ENCODE results near the gene SART3. TPM values are rescaled to one million over a fixed set of nuclear protein-coding genes. Genes with fewer than 3 reads are reported as not detected.

SART3 gene
- total RNA-seq, 1 donor from 2014 or later = 40.3 TPM

GRCh38 chr12:108584456-108585065 is 23.6 kb upstream of the SART3 start:
- peaks cover 6% of the 10 kb centered on the region for H3K27me3 ChIP-seq (ENCODE audit: control insufficient read depth, insufficient read depth, low read length)
- DNase-seq (ENCODE audit: low read depth) = no peak
- no peaks in the 10 kb centered on the region for H3K36me3 ChIP-seq (ENCODE audit: control insufficient read depth, insufficient read depth, low read length)
- H3K4me3 ChIP-seq (ENCODE audit: low read depth, low read length) = no peak overlapping the region
- TF ChIP-seq, protein P1, sequence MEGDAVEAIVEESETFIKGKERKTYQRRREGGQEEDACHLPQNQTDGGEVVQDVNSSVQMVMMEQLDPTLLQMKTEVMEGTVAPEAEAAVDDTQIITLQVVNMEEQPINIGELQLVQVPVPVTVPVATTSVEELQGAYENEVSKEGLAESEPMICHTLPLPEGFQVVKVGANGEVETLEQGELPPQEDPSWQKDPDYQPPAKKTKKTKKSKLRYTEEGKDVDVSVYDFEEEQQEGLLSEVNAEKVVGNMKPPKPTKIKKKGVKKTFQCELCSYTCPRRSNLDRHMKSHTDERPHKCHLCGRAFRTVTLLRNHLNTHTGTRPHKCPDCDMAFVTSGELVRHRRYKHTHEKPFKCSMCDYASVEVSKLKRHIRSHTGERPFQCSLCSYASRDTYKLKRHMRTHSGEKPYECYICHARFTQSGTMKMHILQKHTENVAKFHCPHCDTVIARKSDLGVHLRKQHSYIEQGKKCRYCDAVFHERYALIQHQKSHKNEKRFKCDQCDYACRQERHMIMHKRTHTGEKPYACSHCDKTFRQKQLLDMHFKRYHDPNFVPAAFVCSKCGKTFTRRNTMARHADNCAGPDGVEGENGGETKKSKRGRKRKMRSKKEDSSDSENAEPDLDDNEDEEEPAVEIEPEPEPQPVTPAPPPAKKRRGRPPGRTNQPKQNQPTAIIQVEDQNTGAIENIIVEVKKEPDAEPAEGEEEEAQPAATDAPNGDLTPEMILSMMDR (IDR thresholded peaks at IDR 0.05; ENCODE audit: insufficient read depth, low read length, poor library complexity, severe bottlenecking) = no peak

DNA sequence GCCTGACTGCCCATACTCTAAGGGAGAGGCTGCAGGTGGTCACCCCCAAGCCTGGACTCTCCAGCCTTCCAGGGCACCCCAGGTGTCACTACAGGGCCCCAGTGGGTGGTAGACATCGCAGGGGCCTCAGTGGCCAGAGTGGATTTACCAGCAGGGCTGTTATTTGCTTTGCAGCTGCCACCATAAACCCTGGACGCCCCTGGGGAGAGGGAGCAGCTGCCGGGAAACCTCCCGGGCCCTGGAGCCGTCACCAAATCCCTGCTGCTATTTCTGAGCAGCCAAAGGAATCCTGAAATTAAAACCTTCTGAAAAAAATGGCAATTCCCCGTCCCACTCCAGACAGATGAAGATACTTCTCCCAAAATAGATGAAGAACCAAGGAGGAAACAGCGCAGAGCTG is 23.0 kb upstream of the SART3 start:
- no peak for DNase-seq (ENCODE audit: low read depth)
- peaks cover 4% of the 10 kb centered on the region for H3K27me3 ChIP-seq (ENCODE audit: control insufficient read depth, insufficient read depth, low read length)
- H3K36me3 ChIP-seq (ENCODE audit: control insufficient read depth, insufficient read depth, low read length) = no peaks in the 10 kb centered on the region
- no peak overlapping the region for H3K4me3 ChIP-seq (ENCODE audit: low read depth, low read length)
- TF ChIP-seq, protein P1 (IDR thresholded peaks at IDR 0.05; ENCODE audit: insufficient read depth, low read length, poor library complexity, severe bottlenecking) = no peak

DNA sequence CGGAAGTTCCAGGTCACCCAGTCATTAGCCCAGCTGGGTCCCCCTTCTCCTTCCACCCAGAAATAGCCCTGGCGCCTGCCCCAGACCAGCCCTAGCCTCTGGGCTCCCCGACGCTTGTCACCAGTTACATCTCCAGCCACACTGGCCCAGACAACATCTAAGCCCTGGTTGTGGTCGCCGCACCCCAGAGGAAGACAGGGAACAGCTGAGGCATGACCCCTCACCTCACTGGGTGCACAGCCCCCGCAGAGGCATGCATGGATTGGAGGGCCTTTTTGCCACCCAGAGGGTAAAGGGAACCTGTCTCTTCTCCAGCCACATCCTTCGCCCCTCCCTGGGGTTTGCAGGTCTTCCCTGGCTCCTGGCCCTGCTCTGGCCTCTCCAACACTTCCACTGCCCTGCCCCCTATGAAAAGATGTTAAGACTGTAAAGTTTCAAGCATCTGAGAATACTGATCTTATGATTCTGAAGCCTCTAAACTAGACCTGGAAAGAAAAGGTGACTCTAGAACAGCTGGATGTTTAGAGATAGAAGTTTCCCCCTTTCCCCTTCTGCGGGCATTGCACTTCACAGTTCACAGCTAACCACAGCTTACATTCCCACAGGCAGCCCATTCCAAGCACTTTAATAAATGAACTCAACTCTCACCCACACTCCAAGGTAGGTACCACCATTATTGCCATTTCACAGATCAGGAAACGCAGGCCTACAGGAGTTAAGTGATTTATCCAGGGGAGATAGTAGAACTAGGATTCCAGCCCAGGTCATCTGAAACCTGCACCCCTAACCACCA is 22.2 kb upstream of the SART3 start:
- TF ChIP-seq, protein P1 (IDR thresholded peaks at IDR 0.05; ENCODE audit: insufficient read depth, low read length, poor library complexity, severe bottlenecking) = no peak
- Histone ChIP-seq H3K36me3 (ENCODE audit: control insufficient read depth, insufficient read depth, low read length) (no peaks in the 10 kb centered on the region), H3K27me3 (ENCODE audit: control insufficient read depth, insufficient read depth, low read length) (peaks cover 4% of the 10 kb centered on the region), H3K4me3 (ENCODE audit: low read depth, low read length) (no peak overlapping the region)
- DNase-seq (ENCODE audit: low read depth) = no peak

- no peaks in the 10 kb centered on the region for H3K36me3 ChIP-seq (ENCODE audit: control insufficient read depth, insufficient read depth, low read length)
- H3K4me3 ChIP-seq (ENCODE audit: low read depth, low read length) = no peak overlapping the region
- no peak for DNase-seq (ENCODE audit: low read depth)
- TF ChIP-seq, protein P1 (IDR thresholded peaks at IDR 0.05; ENCODE audit: insufficient read depth, low read length, poor library complexity, severe bottlenecking) = no peak
- H3K27me3 ChIP-seq (ENCODE audit: control insufficient read depth, insufficient read depth, low read length) = peaks cover 4% of the 10 kb centered on the region
Observed at GRCh38 chr12:108582509-108582908, 21.5 kb upstream of the SART3 start.

DNA sequence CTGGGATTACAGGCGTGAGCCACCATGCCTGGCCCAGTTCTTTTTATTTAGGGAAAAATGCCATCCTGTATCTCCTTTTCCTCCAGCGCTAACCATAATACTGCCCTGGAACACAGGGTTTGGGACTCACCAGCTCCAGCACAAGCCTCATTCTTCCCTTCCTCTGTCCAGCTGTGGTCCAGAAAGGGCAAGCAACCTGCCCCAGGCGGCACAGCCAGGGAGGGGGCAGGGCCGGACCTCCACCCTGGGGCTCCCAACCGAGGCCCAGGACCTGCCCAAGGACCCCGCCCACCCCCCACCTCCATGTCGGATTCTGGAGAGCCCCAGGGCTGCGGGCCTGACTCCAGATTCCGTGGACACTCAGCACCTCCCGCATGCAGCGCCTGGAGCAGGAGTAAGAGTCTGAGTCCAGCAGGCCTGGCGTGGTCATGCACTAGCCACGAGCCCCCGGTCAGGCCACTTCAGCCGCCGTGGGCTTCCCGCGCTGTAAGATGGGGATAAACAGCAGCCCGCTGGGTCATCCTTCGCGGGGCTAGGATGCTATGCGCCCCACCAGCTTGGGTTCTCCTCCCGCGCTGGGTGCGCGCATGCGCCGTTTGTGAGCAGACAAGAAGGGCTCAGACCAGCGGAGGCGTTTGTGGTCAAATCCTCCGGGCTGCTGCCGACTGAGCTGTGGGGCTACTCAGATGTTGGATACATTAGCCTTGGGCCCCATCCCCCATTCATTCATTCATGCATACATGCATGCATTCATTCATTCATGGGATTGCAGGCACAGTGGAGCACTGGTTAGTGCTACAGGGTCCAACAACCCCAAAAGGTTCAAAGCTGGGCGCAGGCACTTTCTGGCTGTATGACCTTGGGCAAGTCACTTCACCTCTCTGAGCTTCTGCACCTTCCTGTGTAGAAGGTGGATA is 20.6 kb upstream of the SART3 start:
- Histone ChIP-seq H3K4me3 (ENCODE audit: low read depth, low read length) (no peak overlapping the region), H3K36me3 (ENCODE audit: control insufficient read depth, insufficient read depth, low read length) (no peaks in the 10 kb centered on the region), H3K27me3 (ENCODE audit: control insufficient read depth, insufficient read depth, low read length) (peaks cover 4% of the 10 kb centered on the region)
- TF ChIP-seq, protein P1 (IDR thresholded peaks at IDR 0.05; ENCODE audit: insufficient read depth, low read length, poor library complexity, severe bottlenecking) = no peak
- DNase-seq (ENCODE audit: low read depth) = no peak

All from kidney epithelial cell (primary cell).